ENCODE measurements around the gene NECAB3. TPM values are rescaled to one million over a fixed set of nuclear protein-coding genes. Genes with fewer than 3 reads are reported as not detected.

Gene NECAB3
- total and polyA plus RNA-seq, 2 of the 4 experiments (the other 2 are of a cell fraction), result 8.6 to 28.4 TPM

DNA sequence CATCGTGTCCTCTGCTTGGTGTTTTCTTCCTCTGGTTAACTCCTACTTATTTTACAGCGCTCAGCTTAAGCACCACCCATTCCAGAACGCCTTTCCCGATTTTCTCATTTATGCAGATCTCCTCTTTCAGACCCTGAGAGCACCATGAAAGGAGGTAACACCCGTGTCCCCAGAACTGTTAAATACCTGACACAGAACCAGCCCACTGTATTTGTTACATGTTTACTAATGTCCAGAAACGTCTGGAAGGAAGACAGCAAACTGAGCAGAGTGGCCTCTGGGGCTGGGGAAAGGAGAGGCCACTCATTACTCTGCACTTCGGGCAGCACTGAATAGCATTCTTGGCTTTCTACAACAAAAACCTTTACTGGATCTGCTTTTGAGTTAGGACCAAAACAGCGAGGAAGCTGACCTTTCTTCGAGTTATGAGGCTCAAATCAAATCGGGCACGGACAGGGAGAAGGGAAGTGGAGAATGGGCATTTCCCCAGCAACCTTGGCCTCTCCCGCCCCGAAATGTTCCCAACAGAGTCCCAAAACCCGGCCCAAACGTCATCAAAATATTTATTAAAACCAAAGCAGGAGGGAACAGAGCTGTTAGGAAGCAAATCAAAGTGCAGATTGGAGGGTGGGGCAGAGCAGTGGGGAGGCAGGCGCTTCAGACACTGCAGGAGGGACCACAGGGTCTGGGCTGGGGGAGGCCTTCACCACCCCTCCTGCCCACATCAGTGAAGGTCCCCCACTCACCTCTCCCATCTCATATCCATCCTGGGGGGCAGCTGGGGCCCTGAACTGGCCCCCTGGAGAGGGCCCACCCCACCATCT, 1.1 kb upstream of the NECAB3 start:
- Histone ChIP-seq H4K8ac (ENCODE audit: low read depth in 2 of 2, low read length in 2 of 2) (peak overlapping the region; percentile 74 to 96), H4K20me1 (ENCODE audit: insufficient read depth, low read length) (peaks cover 23% of the 10 kb centered on the region; the same call in 1 of the 2 replicates), H3K4me3 (ENCODE audit: insufficient read depth, low read depth, low read length) (0 out of 2 replicates have a peak overlapping the region, but pooled peaks have one; percentile 94), H2AK9ac (replicated peaks; ENCODE audit: low read depth, low read length, poor library complexity) (peak overlapping the region; percentile 94), H3K4ac (ENCODE audit: low read depth, low read length) (peak overlapping the region; percentile 83), H3K4me2 (ENCODE audit: low read depth, low read length) (peak overlapping the region; percentile 97), H3K79me1 (ENCODE audit: low read depth in 1 of 2, low read length in 2 of 2) (peaks cover 8 to 57% of the 10 kb centered on the region in 2 experiments; a peak in 3 of 4 replicates), H2BK120ac (ENCODE audit: low read depth, low read length) (peak overlapping the region; percentile 67; the same call in 1 of the 2 replicates), H3K14ac (replicated peaks; ENCODE audit: low read depth, low read length) (peak overlapping the region; percentile 64), H4K5ac (ENCODE audit: low read depth, low read length) (peak overlapping the region; percentile 53), H3K23ac (ENCODE audit: low read depth, low read length) (peak overlapping the region; percentile 86), H3K27ac (ENCODE audit: insufficient read depth, low read length) (peak overlapping the region; percentile 55; the same call in 1 of the 2 replicates), H4K91ac (ENCODE audit: insufficient read depth, low read depth, low read length) (peak overlapping the region; percentile 66), H3K18ac (ENCODE audit: low read depth, low read length) (no peak overlapping the region; the same call in 1 of the 2 replicates), H2BK15ac (ENCODE audit: low read depth, low read length) (no peak overlapping the region; the same call in 2 of the 3 replicates), H3K27me3 (ENCODE audit: control insufficient read depth, insufficient read depth, low read length) (no peaks in the 10 kb centered on the region), H2AK5ac (ENCODE audit: low read depth, low read length) (peak overlapping the region; percentile 70; the same call in 1 of the 2 replicates), H3K9me1 (ENCODE audit: insufficient read depth, low read length) (peaks cover 20% of the 10 kb centered on the region), H3K36me3 (ENCODE audit: control insufficient read depth, insufficient read depth, low read length) (peaks cover 6% of the 10 kb centered on the region; the same call in 1 of the 2 replicates), H2BK20ac (ENCODE audit: low read depth, low read length) (no peak overlapping the region; the same call in 1 of the 2 replicates), H2AFZ (replicated peaks; ENCODE audit: low read length, poor library complexity) (peak overlapping the region; percentile 92), H3K56ac (ENCODE audit: extremely low read depth, insufficient read depth, low read length) (no peak overlapping the region), H2BK5ac (ENCODE audit: low read depth, low read length, poor library complexity, severe bottlenecking) (peak overlapping the region; percentile 55), H3K9ac (ENCODE audit: low read depth, low read length) (peak overlapping the region; percentile 74), H3K9me3 (ENCODE audit: control insufficient read depth, insufficient read depth, low read length) (no peaks in the 10 kb centered on the region), H3K4me1 (ENCODE audit: control insufficient read depth, insufficient read depth, low read length) (peaks cover 27% of the 10 kb centered on the region)
- dilution Hi-C loops (cut with HindIII; ENCODE audit: low sequenced_read_pairs, unreplicated experiment) (no loop called here), intact Hi-C loops (cut with micrococcal nuclease) (no loop called here), in situ Hi-C loops (cut with MboI; ENCODE audit: low sequenced_read_pairs) (no loop called here)
- no peak for ATAC-seq (ENCODE audit: low read depth)
- POLR2A ChIA-PET (ENCODE audit: unreplicated experiment), result no interaction called here
- DNase-seq, result no peak
- CTCF ChIA-PET, result no interaction called here
- BruUV-seq (replicated peaks), result no TSS peak
- 0% methylated on average over 1 of the region's 16 CpGs; no CpG with 5 or more reads in 1 of the 2 experiments for WGBS, 2 experiments (ENCODE audit: extremely low coverage in 2 of 2, insufficient read length in 1 of 2)
- TF ChIP-seq, protein P1, sequence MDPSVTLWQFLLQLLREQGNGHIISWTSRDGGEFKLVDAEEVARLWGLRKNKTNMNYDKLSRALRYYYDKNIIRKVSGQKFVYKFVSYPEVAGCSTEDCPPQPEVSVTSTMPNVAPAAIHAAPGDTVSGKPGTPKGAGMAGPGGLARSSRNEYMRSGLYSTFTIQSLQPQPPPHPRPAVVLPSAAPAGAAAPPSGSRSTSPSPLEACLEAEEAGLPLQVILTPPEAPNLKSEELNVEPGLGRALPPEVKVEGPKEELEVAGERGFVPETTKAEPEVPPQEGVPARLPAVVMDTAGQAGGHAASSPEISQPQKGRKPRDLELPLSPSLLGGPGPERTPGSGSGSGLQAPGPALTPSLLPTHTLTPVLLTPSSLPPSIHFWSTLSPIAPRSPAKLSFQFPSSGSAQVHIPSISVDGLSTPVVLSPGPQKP (IDR thresholded peaks at IDR 0.05; ENCODE audit: borderline replicate concordance, low read depth, low read length), result no peak
- no peak for TF ChIP-seq POLR2A (IDR thresholded peaks at IDR 0.05; ENCODE audit: low read depth, low read length)
- TF ChIP-seq CEBPB (IDR thresholded peaks at IDR 0.05; ENCODE audit: low read depth, low read length), result no peak
- no peak for TF ChIP-seq MAFK (IDR thresholded peaks at IDR 0.05; ENCODE audit: low read depth, low read length)
- TF ChIP-seq, protein P2, sequence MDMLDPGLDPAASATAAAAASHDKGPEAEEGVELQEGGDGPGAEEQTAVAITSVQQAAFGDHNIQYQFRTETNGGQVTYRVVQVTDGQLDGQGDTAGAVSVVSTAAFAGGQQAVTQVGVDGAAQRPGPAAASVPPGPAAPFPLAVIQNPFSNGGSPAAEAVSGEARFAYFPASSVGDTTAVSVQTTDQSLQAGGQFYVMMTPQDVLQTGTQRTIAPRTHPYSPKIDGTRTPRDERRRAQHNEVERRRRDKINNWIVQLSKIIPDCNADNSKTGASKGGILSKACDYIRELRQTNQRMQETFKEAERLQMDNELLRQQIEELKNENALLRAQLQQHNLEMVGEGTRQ (IDR thresholded peaks at IDR 0.05; ENCODE audit: low read depth, low read length), result no peak
- TF ChIP-seq FOS (IDR thresholded peaks at IDR 0.05; ENCODE audit: low read depth, low read length), result no peak
- TF ChIP-seq RCOR1 (IDR thresholded peaks at IDR 0.05; ENCODE audit: insufficient replicate concordance, low read length), result no peak
- TF ChIP-seq BHLHE40 (IDR thresholded peaks at IDR 0.05; ENCODE audit: low read depth, low read length), result no peak
- no peak for TF ChIP-seq RFX5 (IDR thresholded peaks at IDR 0.05; ENCODE audit: low read depth, low read length)
- TF ChIP-seq RAD21 (IDR thresholded peaks at IDR 0.05; ENCODE audit: low read length), result no peak
- TF ChIP-seq, protein P3, sequence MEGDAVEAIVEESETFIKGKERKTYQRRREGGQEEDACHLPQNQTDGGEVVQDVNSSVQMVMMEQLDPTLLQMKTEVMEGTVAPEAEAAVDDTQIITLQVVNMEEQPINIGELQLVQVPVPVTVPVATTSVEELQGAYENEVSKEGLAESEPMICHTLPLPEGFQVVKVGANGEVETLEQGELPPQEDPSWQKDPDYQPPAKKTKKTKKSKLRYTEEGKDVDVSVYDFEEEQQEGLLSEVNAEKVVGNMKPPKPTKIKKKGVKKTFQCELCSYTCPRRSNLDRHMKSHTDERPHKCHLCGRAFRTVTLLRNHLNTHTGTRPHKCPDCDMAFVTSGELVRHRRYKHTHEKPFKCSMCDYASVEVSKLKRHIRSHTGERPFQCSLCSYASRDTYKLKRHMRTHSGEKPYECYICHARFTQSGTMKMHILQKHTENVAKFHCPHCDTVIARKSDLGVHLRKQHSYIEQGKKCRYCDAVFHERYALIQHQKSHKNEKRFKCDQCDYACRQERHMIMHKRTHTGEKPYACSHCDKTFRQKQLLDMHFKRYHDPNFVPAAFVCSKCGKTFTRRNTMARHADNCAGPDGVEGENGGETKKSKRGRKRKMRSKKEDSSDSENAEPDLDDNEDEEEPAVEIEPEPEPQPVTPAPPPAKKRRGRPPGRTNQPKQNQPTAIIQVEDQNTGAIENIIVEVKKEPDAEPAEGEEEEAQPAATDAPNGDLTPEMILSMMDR (conservative IDR thresholded peaks at IDR 0.05; ENCODE audit: low read depth, low read length), result no peak
- TF ChIP-seq NFE2L2 (IDR thresholded peaks at IDR 0.05; ENCODE audit: low read depth, low read length), result no peak
- no peak for TF ChIP-seq MXI1 (IDR thresholded peaks at IDR 0.05; ENCODE audit: borderline replicate concordance, low read depth, low read length)
- TF ChIP-seq SMC3 (IDR thresholded peaks at IDR 0.05; ENCODE audit: low read depth, low read length), result no peak

All from IMR-90 (cell line).